ENCODE data around the gene RRP1B.

GRCh38 chr21:43623588-43623987, 35.8 kb upstream of the RRP1B start:
- no peak for TF ChIP-seq POLR2AphosphoS5 (IDR thresholded peaks at IDR 0.05; ENCODE audit: low read depth)
- no peak for TF ChIP-seq CTCF (IDR thresholded peaks at IDR 0.05; ENCODE audit: insufficient read depth, low read length)
- no peak for TF ChIP-seq SPI1 (IDR thresholded peaks at IDR 0.05; ENCODE audit: borderline replicate concordance, low read depth)
